GM19025 (cell line): ENCODE data around the gene MYOZ2.
A peak's percentile ranks its signal among the peaks of the same experiment; 100 is the strongest.

Experiments used
- ATAC-seq: cut with Tn5 transposase; IDR thresholded peaks from one replicate; pipeline ENCODE4 v1.9.1; 2021; ENCODE audit warnings: mild to moderate bottlenecking, low read depth, moderate library complexity; ENCODE audit not compliant: unreplicated experiment

MYOZ2 gene

DNA sequence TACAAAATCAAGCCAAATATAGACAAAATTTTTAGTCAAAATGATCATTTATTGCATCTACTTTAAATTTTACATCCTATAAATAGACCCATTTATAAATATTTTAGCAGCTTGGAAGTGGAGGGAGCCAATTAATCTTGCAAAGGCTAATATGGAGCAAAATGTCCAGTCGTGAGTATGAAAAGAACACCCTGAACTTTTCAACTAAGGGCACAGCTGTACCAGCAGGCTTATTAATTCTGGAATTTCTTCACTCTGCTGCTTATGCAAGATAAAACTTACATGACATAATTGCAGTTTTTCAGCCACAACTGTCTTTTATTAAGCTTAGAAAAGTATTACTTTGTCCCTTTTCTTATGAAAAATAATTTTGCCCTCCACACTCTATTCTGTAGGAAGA lies 54.0 kb downstream of the MYOZ2 start:
- no peak for ATAC-seq

DNA sequence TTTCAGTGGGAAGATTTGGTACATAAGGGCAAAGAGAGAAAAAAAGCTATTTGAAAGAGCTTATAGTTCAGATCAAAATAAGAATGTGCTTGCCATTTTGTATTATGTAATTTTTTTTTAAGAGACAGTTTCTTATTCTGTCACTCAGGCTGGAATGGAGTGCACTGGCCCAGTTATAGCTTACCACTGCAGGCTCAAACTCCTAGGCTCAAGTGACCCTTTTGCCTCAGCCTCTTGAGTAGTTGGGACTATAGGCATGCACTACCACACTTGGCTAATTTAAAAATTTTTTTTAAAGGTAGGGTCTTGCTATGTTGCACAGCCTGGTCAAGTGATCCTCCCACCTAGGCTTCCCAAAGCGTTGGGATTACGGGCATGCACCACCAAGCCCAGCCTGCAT lies 54.7 kb downstream of the MYOZ2 start:
- no peak for ATAC-seq

DNA sequence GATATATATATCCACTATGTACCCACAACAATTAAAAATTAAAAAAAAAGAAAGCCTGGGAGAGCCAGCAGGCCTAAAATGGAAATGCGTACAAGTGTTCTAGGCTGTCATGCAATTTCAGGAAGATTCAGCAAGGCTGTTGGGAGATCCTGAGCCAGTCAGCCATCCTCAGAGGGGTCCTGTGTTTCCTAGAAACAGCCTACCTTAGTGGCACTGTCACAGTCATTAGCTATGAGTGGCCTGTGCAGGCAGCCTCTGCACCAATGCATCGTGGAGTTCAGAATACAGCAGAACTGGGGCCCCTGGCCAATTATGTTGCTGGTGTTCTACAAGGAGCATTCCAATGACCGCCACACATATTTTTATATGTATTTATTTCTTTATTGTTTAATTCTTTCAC lies 55.9 kb downstream of the MYOZ2 start:
- no peak for ATAC-seq

DNA sequence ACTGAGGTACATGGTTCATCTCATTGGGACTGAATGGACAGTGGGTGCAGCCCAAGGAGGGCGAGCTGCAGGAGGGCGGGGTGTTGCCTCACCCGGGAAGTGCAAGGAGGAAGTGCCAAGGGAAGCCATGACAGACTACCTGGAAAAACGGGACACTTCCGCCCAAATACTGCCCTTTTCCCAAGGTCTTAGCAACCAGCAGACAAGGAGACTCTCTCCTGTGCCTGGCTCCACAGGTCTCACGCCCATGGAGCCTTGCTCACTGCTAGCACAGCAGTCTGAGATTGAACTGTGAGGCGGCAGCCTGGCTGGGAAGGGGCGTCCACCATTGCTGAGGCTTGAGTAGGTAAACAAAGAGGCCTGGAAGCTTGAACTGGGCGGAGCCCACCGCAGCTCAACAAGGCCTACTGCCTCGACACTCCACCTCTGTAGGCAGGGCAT lies 62.2 kb downstream of the MYOZ2 start:
- no peak for ATAC-seq

- no peak for ATAC-seq
These were observed 69.3 kb downstream of the MYOZ2 start for GRCh38 chr4:119204916-119205315.

GRCh38 chr4:119205690-119206089 lies 70.1 kb downstream of the MYOZ2 start:
- no peak for ATAC-seq

DNA sequence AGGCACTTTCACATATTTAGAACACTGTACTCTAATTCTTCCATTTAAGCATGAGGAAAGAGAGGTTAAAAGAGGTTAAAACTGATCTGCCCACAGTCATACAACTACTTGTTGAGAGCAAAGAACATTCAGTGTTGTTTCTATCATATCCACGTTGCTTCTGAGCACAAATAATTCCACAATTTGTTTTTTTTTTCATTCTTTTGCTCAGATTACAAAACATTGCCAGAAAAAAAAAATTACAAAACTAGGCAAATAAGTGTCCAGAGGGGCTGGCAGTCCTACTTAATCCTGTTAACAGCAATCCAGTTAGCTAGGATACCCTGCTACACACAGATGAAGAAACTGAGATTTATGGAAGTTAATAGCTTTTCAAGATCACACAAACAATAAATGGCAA lies 70.5 kb downstream of the MYOZ2 start:
- no peak for ATAC-seq

DNA sequence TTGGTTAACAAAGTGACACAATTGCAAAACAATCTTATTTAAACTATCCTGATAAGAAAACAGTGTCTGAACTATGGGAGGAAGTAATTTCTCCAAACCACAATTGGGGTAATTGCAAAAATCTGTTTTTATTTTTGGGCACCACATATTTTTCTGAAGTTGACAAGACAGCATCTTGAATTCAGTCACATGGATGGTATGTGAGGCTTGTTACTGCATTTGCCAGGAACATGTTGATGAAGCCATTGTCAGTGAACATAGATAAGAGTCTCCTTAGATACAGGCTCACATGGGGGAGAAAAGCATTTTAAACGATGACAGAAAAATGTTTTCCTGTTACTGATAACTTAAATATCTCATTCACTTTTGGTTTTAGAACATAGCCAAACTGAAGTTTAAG lies 71.4 kb downstream of the MYOZ2 start:
- no peak for ATAC-seq

GRCh38 chr4:119209077-119209476 lies 73.4 kb downstream of the MYOZ2 start:
- ATAC-seq, result no peak

GRCh38 chr4:119209586-119209985 lies 74.0 kb downstream of the MYOZ2 start:
- no peak for ATAC-seq

GRCh38 chr4:119210775-119211174 lies 75.1 kb downstream of the MYOZ2 start:
- no peak for ATAC-seq

DNA sequence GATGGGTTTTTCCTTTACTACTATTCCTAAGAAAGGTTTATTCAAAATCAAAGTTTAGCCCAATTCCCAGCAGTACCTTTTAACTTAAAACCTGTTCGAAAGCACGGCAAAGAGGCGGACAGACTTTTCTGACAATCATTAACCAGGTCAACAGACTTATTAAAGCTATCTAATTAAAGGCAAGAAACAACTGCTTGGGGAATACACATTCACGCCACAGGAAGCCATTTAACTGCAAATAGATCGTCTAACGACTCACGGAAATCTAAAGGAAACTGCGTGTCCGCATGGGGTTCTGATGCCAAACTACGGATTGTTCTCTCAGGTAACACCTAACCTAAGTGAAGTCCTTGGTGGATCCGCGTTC lies 76.2 kb downstream of the MYOZ2 start:
- ATAC-seq, result no peak

GRCh38 chr4:119212234-119212963 lies 76.8 kb downstream of the MYOZ2 start, which contains the start of gene USP53:
TSS of gene USP53 (plus strand) at chr4:119212713. CDS start at chr4:119239760, 27,047 bp downstream.
- ATAC-seq, result peak; percentile 90

- peak; percentile 35 for ATAC-seq
These were observed 77.5 kb downstream of the MYOZ2 start for GRCh38 chr4:119212964-119213606.

DNA sequence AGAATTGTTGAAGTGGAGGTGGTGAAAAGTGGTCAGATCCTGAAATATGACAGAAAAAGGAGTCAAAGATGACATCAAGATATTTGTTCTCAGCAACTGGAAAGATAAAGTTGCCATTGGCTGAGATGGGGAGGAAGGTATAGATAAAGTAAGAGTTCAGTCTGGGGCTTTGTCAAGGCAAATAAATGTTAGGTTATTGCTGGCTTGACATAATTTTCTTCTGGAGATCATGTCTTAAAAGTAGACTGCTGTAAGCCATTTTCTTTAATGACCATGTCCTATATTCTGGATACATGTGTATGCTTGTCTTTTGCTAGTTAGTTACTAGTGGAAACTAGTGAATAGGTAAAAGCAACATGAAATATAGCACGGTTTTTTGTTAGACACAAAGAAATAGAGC lies 82.5 kb downstream of the MYOZ2 start:
- ATAC-seq, result no peak

- no peak for ATAC-seq
These were observed 85.8 kb downstream of the MYOZ2 start for GRCh38 chr4:119221412-119221811.

DNA sequence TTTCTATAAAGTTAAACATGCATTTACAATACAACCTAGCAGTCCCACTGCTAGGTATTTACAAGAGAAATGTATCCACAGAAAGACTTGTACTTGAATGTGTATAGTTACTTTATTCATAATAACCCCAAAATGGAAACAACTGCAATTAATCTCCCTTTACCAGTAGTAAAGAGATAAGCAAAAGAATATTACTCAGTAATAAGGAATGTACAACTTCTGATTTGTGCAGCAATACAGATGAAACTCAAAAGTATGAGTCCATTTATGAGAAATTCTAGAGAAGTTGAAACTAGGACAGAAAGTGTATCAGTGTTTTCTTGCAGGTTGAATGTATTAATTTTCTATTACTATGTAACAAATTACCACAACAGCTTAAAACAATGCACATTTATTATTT lies 92.1 kb downstream of the MYOZ2 start:
- no peak for ATAC-seq

DNA sequence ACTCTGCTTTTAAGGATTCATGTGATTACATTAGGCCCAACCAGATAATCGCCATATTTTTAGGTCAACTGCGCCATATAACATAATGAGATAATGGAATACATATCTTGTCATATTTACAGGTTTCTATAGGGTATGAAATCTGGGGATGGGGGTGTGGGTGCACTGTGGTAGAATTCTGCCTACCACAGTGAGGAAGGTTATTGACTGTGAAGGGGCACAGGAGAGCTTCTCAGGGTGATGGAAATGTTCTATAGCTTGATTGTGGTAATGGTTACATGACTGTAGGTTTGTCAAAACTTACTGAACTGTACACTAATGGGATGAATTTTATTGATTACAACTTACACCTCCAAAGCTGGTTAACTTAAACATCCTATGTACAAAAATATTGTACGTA lies 92.8 kb downstream of the MYOZ2 start:
- ATAC-seq, result no peak

GRCh38 chr4:119229908-119230687 lies 94.5 kb downstream of the MYOZ2 start:
- ATAC-seq, result no peak

GRCh38 chr4:119231491-119231890 lies 95.9 kb downstream of the MYOZ2 start:
- no peak for ATAC-seq

- no peak for ATAC-seq
These were observed 96.7 kb downstream of the MYOZ2 start for GRCh38 chr4:119232286-119232685.
